Measurements from ENCODE around the gene GNPNAT1.

Gene GNPNAT1

DNA sequence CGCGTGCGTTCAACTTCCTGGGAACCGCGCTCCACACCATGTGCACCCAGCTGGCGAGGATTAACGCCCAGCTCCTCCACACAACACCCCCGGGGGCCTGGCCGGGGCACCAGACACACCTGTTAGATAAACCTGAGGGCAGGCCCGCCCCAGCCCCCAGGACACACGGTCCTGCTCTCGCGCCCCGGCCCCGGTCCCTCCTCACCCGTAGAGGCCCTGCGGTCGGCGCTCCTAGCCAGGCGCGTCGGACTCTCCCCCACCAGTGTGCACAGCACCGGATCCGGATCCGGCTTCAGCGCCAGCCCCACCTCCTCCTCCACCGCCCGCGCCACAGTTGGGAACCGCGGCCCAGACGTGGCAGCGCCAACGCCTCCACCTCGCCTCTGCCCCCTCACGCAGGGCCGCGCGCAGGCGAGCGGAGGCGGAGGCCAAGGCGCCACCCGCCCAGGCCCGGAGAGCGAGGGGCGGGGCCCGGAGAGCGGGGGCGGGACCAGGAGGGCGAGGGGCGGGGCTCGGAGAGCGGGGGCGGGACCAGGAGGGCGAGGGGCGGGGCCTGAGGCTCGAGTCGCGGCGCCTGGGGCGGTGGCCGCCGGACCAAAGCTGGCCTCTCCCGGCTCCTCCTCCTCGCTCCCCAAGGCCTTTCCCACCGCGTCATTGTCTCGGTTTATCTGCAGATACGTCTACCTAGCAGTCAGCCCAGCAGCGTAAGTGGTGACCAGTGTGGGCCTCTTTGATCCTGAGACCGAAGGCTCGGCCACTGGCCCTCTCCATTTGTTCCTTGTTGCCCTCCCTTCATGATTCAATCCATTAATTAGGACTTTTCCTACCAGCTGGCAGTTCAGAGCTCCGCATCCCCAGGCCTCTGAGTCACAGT lies at the start of gene GNPNAT1:
GNPNAT1 (minus strand) TSS at position 385 of the 874 bp plus-strand sequence. CDS start 6,957 bp downstream, outside the sequence.
- DNase-seq (ENCODE audit: low read depth): peak; percentile 76

DNA sequence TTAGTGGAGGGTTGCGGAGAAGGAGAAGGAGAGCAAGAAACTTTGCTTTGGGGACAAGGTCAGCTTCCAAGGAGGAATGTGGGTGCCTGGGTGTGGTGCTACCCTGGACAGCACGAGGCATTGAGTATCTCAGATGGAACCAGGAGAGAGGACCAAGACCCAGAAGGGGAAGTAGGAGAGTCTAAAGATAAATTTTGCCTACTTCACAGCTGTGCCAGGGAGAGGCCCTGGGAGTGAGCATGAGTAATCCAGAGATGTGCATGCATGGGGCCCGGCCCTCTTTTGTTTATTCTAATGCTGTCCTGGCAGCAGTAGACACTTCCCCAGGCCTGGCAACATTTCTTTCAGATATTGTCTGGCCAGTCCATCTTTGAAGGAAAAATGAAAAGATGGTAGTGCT lies 49.5 kb upstream of the GNPNAT1 start:
- peak; percentile 48 for DNase-seq (ENCODE audit: low read depth)

DNA sequence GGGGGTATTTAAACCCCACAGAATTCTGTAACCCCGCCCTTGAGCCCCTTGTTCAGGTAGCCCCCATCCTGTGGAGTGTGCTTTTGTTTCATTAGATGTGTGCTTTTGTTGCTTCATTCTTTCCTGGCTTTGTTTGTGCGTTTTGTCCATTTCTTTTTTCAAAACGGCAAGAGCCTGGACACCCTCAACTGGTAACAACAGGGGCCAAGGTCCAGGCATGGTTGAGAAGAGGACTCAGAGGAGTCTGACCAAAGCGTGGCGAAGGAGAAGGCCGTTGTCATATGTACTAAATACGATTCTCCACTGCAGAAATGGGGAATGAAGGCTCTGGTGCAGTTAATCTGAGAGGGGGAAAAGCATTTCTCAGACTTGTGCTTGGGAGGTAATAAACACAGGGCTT lies 46.0 kb upstream of the GNPNAT1 start:
- DNase-seq (ENCODE audit: low read depth): no peak

DNA sequence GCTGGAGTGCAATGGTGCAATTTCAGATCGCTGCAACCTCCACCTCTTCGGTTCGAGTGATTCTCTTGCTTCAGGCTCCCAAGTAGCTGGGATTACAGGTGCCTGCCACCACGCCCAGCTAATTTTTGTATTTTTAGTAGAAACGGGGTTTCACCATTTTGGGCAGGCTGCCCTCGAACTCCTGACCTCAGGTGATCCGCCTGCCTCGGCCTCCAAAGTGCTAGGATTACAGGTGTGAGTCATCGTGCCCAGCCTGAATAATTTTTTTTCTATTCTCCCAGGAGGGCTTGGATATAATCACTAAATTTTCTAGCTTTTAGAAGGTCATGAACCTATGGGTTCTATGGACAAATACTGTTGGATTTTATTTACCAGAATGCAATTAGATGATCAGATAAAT lies 44.7 kb upstream of the GNPNAT1 start:
- no peak for DNase-seq (ENCODE audit: low read depth)

DNA sequence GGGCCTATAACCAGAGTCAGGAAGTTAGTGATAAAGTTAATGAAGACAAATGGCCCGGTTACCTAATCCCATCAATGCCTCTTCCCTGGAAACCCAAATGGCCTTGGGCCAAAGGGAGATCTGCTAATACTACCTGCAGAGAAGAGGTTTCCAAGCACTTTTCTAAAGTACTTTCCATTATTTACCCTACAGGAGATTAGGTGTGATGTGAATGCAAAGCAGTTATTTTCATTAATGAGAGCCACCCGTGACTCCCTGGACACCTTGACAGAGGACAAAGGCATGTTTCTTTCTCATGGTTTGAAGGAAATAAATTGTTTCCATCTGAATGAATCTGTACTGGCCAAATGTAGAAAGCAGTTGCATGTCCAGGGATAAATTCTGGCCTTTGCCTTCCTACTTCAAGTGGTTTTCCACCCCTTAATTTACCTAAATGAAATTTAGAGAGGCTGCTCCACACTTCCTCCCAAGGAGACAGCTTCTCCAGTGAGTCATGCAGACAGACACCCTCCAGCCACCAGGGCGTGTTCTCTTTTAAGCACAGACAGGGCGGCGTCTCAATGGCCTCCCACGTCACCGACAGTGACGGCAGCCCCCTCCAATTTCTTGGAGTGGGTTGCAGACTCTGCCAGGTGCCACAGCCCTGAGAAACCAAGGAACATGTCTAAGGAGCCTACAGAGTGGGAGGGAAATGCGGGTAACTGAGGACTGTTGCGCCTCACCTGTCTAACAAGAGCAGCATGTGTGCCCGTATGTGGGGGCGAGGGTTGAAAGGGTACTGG lies 43.9 kb upstream of the GNPNAT1 start:
- peak; percentile 57 for DNase-seq (ENCODE audit: low read depth)

DNA sequence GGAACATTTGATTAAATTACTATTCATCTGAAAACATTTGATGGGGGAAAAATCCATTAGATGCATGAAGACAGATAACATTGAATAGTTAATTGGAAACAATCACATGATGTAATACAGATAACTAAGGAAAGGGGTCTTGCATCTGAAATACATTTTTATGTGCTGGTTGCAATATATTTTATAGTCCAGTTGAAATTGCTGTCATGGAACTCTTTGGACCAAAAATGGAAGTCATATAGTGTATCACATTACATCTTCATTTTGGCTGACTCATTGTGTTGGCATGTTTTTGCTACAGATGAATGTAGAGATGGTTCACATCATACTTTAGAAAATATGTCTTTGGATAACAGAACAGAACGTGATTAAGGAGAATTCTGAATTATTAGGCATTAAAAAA lies 43.0 kb upstream of the GNPNAT1 start:
- DNase-seq (ENCODE audit: low read depth): peak; percentile 93

DNA sequence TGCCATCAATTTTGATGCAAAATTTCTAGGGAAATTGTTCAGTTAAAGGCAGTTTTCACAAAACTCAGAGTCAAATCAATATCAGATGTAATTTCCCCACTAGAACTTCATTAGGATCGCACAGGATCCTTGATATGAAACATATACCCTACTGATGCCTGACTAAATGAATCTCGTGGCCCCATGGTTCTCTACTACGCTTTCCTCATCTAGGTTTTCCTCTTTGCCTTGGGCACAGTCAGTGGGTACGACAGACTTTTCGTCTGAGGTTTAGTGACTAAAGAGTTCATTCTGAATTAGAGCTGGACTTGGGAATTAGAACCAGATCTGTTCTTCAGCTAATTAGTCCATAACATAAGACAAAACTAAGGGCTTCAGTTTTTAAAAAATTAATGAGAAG lies 42.5 kb upstream of the GNPNAT1 start:
- no peak for DNase-seq (ENCODE audit: low read depth)

DNA sequence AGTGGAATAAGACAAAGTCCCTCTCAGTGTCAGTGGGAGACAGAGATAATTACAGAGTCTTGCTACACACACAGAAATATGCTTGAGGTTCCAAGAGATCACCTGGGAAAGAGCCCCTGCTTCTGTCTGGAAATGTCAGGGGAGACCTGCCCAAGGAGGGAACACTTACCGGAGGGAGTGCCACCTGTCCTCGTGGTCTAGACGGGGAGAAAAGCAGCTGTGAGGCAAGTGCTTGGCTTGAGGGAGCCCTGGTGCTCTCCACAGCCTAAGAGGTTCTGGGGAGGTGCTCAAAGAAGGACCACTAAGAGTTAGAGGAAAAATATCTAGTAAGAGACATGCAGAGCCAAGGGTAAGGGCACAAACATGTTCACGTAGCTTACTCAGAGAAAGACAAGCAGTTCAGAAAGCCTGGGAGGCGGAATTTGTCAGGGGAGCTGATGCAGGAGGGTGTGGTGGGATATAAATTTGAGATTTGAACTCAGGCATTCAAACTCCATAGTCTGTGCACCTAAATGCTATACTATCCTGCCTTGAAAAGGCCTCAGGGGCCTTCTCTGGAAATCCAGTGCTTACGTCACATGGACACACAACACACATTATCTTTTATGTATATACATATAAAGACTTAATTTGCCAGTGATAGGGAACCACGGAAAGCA lies 38.2 kb upstream of the GNPNAT1 start:
- DNase-seq (ENCODE audit: low read depth): no peak

DNA sequence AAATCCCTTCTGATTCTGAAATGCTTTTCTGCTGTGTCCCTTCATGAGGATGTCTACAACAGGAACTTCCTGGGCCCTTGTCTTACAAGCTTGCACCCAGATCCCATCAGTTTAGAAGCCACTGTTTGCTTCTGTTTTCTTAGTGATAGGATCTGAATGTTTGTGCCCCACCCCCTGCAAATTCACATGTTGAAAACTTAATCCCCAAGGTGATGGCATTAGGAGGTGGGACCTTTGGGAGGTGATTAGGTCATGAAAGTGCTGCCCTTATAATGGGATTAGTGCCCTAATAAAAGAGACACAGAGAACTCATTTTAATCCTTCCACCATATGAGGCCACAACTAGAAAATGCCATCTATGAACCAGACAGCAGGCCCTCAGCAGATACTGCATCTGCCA lies 36.0 kb upstream of the GNPNAT1 start:
- DNase-seq (ENCODE audit: low read depth): no peak

DNA sequence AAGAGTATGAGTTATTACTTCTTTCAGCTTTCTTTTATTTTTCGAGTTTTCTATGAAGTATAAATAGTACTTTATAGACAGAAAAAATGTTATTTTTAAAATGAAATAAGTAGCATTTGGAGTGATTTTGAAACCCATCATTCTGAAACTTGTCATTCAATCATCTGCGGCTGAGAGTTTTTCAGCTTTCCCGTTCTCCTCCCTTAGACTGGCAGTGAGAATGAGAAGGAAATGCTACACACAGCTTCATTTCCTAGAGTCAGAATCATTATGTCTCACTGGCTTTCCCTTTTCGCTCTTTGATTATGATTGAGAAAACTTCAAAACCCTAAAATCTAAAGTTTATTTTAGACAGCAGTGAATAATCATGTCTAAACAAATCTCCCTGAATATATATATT lies 33.7 kb upstream of the GNPNAT1 start:
- DNase-seq (ENCODE audit: low read depth): no peak

DNA sequence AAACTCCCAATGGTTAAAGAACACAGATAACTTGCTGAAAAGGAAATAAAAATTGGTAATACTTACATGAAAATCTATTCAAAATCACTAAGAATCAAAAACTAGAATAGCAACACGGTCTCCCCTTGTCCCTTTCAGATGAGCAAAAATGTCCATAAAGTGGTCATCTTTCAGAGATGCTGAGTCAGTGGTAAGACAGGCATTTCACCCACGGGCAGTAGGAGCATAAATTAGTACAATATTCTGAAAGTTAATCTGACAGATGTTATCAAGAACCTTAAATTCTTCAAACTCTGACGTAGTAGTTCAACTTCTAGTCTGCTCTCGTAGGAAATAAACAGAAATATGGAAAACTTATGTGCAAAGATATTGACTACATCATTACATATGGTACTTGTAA lies 33.1 kb upstream of the GNPNAT1 start:
- DNase-seq (ENCODE audit: low read depth): no peak

DNA sequence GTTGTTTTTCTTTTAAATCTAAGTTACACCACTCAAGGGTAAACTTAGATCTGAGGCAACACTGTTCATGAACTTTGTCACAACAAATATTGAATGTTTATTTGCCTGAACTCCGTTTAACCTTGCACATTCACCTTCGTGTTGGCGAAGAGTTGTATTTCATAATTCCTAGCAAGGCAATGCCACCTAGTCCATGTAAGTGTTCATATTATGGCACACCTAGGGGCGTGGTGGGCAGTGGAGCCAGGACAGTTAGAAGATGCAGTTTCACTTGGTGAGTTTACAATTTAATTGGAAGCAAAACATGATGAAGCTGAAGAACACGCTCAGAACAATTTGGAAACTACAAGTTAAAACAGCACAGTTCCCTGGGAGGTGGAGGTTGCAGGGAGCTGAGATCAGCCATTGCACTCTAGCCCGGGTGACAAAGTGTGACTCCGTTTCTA lies 30.4 kb upstream of the GNPNAT1 start:
- no peak for DNase-seq (ENCODE audit: low read depth)

DNA sequence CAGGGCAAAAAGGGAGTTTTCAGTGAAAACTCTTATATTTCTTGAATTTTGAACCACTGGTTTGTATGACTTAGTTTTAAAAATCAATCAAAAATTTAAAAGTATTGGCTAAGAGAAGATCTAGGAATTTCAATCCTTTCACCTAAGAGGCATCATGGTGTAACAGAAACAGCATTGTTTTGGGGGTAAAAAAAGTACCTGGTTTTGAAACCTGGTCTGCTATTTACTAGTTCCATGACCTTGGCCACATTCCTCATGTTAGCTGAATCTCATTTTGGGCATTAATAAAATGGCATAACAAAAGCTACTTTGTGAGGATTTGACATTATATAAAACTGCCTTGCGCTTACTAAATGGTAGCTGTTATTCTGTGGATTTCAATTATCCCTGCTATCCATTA lies 16.7 kb upstream of the GNPNAT1 start:
- no peak for DNase-seq (ENCODE audit: low read depth)

DNA sequence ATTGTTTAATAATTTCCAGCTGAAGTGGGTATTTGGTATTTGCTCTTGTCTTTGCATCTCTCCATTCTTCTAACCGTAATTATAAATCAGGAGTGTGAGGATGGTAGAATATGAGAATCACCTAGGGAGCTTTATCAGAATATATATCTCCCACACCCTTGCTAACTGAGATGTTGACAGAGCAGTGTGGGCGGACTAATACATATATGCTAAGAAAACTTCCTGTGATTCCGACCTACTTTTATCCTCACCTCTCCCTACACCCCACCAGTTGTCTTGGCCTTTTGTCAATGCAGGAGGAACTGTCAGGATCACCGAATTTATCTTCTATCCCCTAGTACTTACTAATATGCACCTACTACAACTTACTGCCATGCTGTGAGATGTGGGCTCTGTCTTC lies 14.7 kb upstream of the GNPNAT1 start:
- no peak for DNase-seq (ENCODE audit: low read depth)

DNA sequence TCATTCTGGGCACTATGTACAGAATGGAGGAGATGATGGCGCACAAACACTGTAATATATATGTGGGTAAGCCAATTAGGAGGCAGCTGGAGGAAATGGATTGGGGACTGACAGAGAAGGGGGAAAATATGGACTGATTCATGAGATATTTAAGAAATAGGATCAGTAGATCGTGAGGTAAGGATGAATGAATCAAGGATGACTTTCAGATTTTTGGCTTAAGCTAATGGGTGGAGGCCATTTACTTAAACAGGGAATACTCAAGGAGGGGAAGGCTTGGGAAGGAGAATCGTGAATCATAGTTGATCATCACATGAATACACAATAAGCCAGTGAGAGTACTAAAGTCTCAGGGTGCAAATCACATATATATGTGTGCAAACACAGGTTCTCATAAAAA lies 11.2 kb upstream of the GNPNAT1 start:
- no peak for DNase-seq (ENCODE audit: low read depth)

DNA sequence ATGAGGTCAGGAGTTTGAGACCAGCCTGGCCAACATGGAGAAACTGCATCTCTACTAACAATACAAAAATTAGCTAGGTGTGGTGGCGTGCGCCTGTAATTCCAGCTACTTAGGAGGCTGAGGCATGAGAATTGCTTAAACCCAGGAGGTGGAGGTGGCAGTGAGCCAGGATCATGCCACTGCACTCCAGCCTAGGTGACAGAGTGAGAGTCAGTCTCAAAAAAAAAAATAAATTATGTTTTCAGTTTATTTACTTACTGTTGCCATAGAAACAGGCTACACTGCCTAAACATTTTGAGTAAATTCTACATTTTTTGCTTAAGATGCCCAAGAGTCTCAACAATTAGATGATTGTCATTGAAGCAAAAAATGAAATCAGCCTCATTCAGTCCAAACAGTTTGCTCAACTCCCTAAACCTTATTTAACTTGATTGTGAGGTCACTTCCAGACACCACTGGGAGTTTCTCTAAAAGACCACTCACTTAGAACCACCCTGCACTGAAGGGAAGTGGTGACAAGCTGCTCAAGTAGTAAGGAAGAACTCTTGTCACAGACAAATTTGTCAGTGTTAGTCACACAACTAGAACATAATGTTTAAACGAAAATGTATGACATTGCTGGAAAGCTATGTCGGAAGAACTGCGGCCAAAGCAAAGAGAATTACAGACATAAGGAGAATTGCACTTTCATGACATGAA lies 9.8 kb upstream of the GNPNAT1 start:
- no peak for DNase-seq (ENCODE audit: low read depth)

DNA sequence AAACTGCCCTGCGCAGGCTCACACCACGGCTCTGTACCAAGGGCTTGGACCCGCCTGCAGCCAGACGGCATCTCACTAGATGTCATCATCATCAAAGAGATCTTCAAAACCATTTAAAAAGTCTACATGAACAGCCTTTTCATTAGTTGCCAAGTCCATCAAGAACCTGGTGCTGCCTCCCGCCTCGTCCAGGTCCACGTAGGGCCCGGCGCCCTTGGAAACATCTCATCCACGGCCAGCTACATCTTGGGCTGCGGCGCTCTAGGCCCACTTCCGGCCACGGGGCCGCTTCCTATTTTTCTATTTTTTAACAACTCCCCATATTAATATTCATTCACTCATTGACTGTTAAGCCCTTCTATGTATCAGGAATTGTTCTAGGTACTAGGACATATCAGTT lies 7.4 kb upstream of the GNPNAT1 start:
- no peak for DNase-seq (ENCODE audit: low read depth)

DNA sequence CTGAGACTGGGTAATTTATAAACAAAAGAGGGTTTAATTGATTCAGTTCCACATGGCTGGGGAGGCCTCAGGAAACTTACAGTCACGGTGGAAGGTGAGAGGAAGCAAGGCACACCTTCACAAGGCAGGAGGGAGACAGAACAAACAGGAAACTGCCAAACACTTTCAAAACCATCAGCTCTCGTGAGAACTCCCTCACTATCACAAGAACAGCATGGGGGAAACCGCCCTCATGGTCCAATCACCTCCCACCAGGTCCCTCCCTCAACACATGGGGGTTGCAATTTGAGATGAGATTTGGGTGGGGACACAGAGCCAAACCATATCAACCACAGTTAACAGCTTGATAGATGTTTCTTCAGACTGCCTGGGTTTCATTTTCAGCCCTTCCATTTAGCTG lies 6.2 kb upstream of the GNPNAT1 start:
- DNase-seq (ENCODE audit: low read depth): no peak

DNA sequence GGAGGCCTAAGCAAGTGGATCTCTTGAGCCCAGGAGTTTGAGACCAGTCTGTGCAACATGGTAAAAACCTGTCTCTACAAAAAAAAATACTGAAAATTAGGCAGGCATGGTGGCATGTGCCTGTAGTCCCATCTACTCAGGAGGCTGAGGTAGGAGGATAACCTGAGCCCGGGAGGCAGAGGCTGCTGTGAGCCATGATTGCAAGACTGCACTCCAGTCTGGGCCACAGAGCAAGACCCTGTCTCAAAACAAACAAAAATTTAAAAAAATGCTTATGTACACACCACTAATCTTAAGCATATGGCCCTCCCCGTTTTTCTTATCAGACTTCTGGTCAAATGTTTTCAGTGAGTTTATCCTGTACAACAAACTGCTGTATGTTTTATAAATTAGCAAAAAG lies 1.7 kb upstream of the GNPNAT1 start:
- DNase-seq (ENCODE audit: low read depth): no peak

DNA sequence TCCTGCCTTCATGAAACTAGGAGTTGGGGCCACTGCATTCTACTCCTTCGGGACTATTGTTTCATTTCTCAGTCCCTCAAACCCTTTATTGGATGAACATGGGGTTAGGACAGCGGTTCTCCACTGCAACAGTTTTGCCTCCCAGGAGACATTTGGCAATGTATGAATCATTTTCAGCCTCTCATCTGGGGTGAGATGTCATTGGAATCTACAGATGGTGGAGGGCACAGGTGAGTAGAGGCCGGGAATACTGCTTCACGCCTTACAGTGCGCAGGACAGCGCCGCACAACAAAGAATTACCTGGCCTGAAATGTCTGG lies 649 bp upstream of the GNPNAT1 start:
- no peak for DNase-seq (ENCODE audit: low read depth)

DNA sequence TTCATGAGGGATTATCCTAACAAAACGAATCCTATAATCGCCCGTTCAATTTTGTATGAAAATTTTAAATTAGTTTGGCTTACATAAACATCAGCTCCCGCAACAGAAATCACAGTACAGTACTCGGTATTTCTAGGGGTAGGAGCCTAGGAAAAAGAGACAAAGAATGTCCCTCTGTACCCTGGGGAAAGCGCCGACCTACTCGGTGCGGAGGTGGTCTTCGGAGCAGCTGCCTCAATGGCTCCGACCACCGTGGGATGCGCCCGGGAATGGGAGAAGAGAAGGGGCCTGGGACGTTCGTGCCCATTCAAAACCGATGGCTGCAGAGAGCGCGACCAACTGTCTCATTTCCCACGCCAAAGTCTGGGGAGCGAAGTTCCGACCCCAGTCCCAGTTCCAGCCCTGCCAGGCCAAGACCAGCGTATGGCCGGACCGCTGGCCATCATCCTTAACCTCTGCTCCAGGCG lies 618 bp downstream of the GNPNAT1 start:
- DNase-seq (ENCODE audit: low read depth): no peak
